ENCODE measurements around the gene TCF4. TPM values are rescaled to one million over a fixed set of nuclear protein-coding genes. Genes with fewer than 3 reads are reported as not detected.
A peak's percentile ranks its signal among the peaks of the same experiment; 100 is the strongest.

TCF4 gene
- polyA plus RNA-seq, 1 of the 3 experiments (the other 2 are of a cell fraction), result 39.1 TPM

- peak overlapping the region; percentile 10; the same call in 1 of the 2 replicates for H3K9ac ChIP-seq
Measured at GRCh38 chr18:55251254-55251971, 336.6 kb downstream of the TCF4 start.

More at GRCh38 chr18:55251254-55251971, 336.6 kb downstream of the TCF4 start:
- no peak for TF ChIP-seq ZBTB33 (IDR thresholded peaks at IDR 0.05; ENCODE audit: borderline replicate concordance, low read depth)
- peak; percentile 5; the same call in 1 of the 2 replicates for TF ChIP-seq JUND (IDR thresholded peaks at IDR 0.05)
- no peak for TF ChIP-seq RCOR1 (IDR thresholded peaks at IDR 0.05; ENCODE audit: low read length)
- 0 out of 2 replicates have a peak, but pooled peaks have one; percentile 11 for TF ChIP-seq MAX (IDR thresholded peaks at IDR 0.05; ENCODE audit: low read depth)
- TF ChIP-seq USF1 (IDR thresholded peaks at IDR 0.05; ENCODE audit: borderline replicate concordance, low read depth), result no peak
- no peak for TF ChIP-seq IRF3 (IDR thresholded peaks at IDR 0.05; ENCODE audit: low read depth, low read length)
- TF ChIP-seq PBX3 (IDR thresholded peaks at IDR 0.05), result peak; percentile 6; the same call in 1 of the 2 replicates
- TF ChIP-seq FOXM1 (IDR thresholded peaks at IDR 0.05; ENCODE audit: low read depth), result no peak
- TF ChIP-seq SMC3 (IDR thresholded peaks at IDR 0.05; ENCODE audit: low read depth, low read length), result no peak
- no peak for TF ChIP-seq FOSL2 (IDR thresholded peaks at IDR 0.05; ENCODE audit: borderline replicate concordance, low read depth)
- no peak for TF ChIP-seq FOXJ3 (CRISPR knock-in tag; IDR thresholded peaks at IDR 0.05)
- TF ChIP-seq CHD2 (IDR thresholded peaks at IDR 0.05; ENCODE audit: low read length, partially characterized antibody), result no peak
- TF ChIP-seq SIN3A (IDR thresholded peaks at IDR 0.05; ENCODE audit: borderline replicate concordance, low read depth, low read length), result no peak
- no peak for TF ChIP-seq NFIC (IDR thresholded peaks at IDR 0.05; ENCODE audit: borderline replicate concordance)
- Histone ChIP-seq H4K20me1 (ENCODE audit: insufficient read depth) (no peaks in the 10 kb centered on the region), H3K79me2 (ENCODE audit: insufficient read depth) (peaks cover 35% of the 10 kb centered on the region; the same call in 1 of the 2 replicates), H3K4me2 (peak overlapping the region; percentile 66), H3K27me3 (ENCODE audit: insufficient read depth) (no peaks in the 10 kb centered on the region), H3K36me3 (replicated peaks in 1 of 2; ENCODE audit: control insufficient read depth in 1 of 2, insufficient read depth in 2 of 2, low read length in 1 of 2) (peaks cover 44 to 89% of the 10 kb centered on the region in 2 experiments), H2AFZ (ENCODE audit: low read depth) (no peak overlapping the region), H3K9me2 (no peaks in the 10 kb centered on the region), H3K4me3 (ENCODE audit: low read depth in 2 of 2, low read length in 1 of 2) (no peak overlapping the region; a peak in 1 of 4 replicates), H3K9me3 (no peaks in the 10 kb centered on the region), H3F3A (replicated peaks; ENCODE audit: insufficient read depth) (peaks cover 51% of the 10 kb centered on the region), H3K4me1 (ENCODE audit: control insufficient read depth in 1 of 2, insufficient read depth in 2 of 2, low read depth in 1 of 2, low read length in 1 of 2) (peaks cover 32 to 48% of the 10 kb centered on the region in 2 experiments), H3K27ac (ENCODE audit: low read depth in 2 of 2, low read length in 1 of 2) (peak overlapping the region; percentile 87 to 90)
- ChIA-PET POLR2A (interaction anchor here (0.6 kb wide), 1 partner anchor 12 kb away, joined by 3 read pairs; no protein-coding TSS in a partner anchor), CTCF (interaction anchor here (2.3 kb wide), 1 partner anchor 17 kb away, joined by 11 read pairs; no protein-coding TSS in a partner anchor)
- 48% methylated on average over 13 of the region's 13 CpGs for WGBS (ENCODE audit: low lambda C conversion rate)
- DNase-seq, result no peak
